Measurements from ENCODE around the gene MEGF6. TPM values are rescaled to one million over a fixed set of nuclear protein-coding genes. Genes with fewer than 3 reads are reported as not detected.

Gene MEGF6
- total and polyA plus RNA-seq, 2 donors (not counting 3 experiments of a cell fraction or from before 2014, with no cell fraction given): 22.5 to 63.7 TPM

DNA sequence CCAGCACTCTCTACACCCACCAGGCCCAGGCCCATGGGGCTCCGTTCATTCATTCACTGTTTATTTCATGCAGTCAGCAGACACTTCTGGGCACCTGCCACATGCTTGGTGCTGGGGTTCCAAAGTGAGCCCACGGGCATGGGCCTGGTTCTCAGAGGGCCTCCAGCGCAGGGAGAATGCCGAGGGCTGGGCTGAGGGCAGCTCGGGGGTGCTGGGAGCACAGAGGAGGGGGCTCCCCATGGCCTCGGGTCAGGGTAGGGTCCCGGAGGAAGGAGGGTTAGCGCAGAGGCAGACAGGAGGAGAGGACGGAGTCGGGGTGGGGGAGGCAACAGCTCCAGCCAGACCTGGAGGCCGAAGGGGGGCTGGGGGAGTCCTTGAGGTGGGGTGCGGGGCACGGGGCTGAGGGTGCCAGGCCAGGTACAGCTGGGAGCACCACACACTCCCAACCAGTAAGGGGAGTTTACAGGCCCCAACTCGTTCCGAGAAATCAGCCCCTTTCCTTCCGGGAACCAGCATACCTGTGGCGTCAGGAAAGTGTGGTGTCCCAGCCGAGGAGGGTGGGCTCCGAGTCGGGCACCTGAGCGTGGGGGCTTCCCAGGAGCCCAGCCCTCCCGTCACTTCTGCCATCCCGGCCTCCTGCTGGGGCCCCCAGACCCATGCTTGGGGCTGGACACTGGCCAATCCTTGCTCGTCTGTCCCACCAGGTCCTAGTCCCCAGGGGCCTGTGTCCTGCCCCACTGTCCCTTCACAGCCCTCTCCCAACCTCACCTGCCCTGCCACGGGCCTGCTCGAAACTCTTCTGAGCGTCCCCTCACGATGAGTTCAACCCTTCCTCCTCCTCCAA is 146.0 kb downstream of the MEGF6 start:
- ChIA-PET CTCF (interaction anchor here (2.3 to 2.9 kb wide), 2 partner anchors 12 to 13 kb away, joined by 8 to 17 read pairs; no protein-coding TSS in a partner anchor), POLR2A (no interaction called here)
- Histone ChIP-seq H3K36me3 (ENCODE audit: control insufficient read depth in 2 of 2, extremely low read depth in 1 of 2, insufficient read depth in 2 of 2, low read length in 2 of 2) (no peaks in the 10 kb centered on the region), H4K20me1 (replicated peaks; ENCODE audit: control insufficient read depth, extremely low read depth, insufficient read depth, low read length) (no peaks in the 10 kb centered on the region), H3K27ac (ENCODE audit: insufficient read depth, low read depth, low read length) (no peak overlapping the region), H3K4me3 (replicated peaks in 1 of 3; ENCODE audit: insufficient read depth in 1 of 3, low read depth in 1 of 3, low read length in 3 of 3) (no peak overlapping the region), H3K9me1 (replicated peaks; ENCODE audit: control insufficient read depth, extremely low read depth, insufficient read depth, low read length) (no peaks in the 10 kb centered on the region), H3K79me2 (ENCODE audit: control insufficient read depth, insufficient read depth, low read length) (no peaks in the 10 kb centered on the region), H3K9me3 (replicated peaks; ENCODE audit: control insufficient read depth, insufficient read depth, low read length) (no peaks in the 10 kb centered on the region), H2AFZ (ENCODE audit: low read depth, low read length) (no peak overlapping the region), H3K27me3 (ENCODE audit: control insufficient read depth in 2 of 2, insufficient read depth in 2 of 2, low read length in 2 of 2) (no peaks in the 10 kb centered on the region), H3K9ac (replicated peaks; ENCODE audit: extremely low read depth, insufficient read depth, low read length) (no peak overlapping the region), H3K4me2 (ENCODE audit: insufficient read depth, low read length) (no peak overlapping the region), H3K4me1 (ENCODE audit: control insufficient read depth, extremely low read depth, insufficient read depth, low read length) (no peaks in the 10 kb centered on the region)
- TF ChIP-seq POLR2A (IDR thresholded peaks at IDR 0.05; ENCODE audit: low read depth, low read length): no peak
- TF ChIP-seq, protein P1, sequence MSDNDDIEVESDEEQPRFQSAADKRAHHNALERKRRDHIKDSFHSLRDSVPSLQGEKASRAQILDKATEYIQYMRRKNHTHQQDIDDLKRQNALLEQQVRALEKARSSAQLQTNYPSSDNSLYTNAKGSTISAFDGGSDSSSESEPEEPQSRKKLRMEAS (IDR thresholded peaks at IDR 0.05; ENCODE audit: insufficient read depth, insufficient read length): no peak
- TF ChIP-seq GATA2 (IDR thresholded peaks at IDR 0.05; ENCODE audit: insufficient read depth, insufficient read length, low read depth, low read length): no peak
- TF ChIP-seq POLR2AphosphoS5 (IDR thresholded peaks at IDR 0.05; ENCODE audit: insufficient read depth, low read depth, low read length): no peak
- no peak for TF ChIP-seq MYC (IDR thresholded peaks at IDR 0.05; ENCODE audit: low read depth, low read length)
- TF ChIP-seq FOS (IDR thresholded peaks at IDR 0.05; ENCODE audit: borderline replicate concordance, insufficient read depth, low read length): no peak
- TF ChIP-seq, protein P2, sequence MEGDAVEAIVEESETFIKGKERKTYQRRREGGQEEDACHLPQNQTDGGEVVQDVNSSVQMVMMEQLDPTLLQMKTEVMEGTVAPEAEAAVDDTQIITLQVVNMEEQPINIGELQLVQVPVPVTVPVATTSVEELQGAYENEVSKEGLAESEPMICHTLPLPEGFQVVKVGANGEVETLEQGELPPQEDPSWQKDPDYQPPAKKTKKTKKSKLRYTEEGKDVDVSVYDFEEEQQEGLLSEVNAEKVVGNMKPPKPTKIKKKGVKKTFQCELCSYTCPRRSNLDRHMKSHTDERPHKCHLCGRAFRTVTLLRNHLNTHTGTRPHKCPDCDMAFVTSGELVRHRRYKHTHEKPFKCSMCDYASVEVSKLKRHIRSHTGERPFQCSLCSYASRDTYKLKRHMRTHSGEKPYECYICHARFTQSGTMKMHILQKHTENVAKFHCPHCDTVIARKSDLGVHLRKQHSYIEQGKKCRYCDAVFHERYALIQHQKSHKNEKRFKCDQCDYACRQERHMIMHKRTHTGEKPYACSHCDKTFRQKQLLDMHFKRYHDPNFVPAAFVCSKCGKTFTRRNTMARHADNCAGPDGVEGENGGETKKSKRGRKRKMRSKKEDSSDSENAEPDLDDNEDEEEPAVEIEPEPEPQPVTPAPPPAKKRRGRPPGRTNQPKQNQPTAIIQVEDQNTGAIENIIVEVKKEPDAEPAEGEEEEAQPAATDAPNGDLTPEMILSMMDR (IDR thresholded peaks at IDR 0.05; ENCODE audit: extremely low read depth in 1 of 2, insufficient read depth in 1 of 2, low read depth in 1 of 2, low read length in 2 of 2): no peak
- no peak for TF ChIP-seq EZH2 (IDR thresholded peaks at IDR 0.05; ENCODE audit: borderline replicate concordance, low read depth, low read length, severe bottlenecking)
- no TSS peak for BruUV-seq (replicated peaks)
- dilution Hi-C loops (cut with MboI; ENCODE audit: extremely low pct_ligation_motif_present, low sequenced_read_pairs) (no loop called here), intact Hi-C loops (cut with micrococcal nuclease) (no loop called here)
- FAIRE-seq (no peak), DNase-seq (ENCODE audit: low read depth, low spot score) (no peak)

Data from endothelial cell of umbilical vein (primary cell).